Neural cell (in vitro differentiated cells): ENCODE measurements around the gene SORL1-AS1.

Source experiments
- CTCF ChIP-seq: fragments of 450-650 bp; IDR thresholded peaks from 2 replicates; pipeline ENCODE4 v1.5.1; 2014; ENCODE audit warnings: antibody characterized with exemption, mild to moderate bottlenecking, moderate library complexity; ENCODE audit not compliant: poor library complexity, severe bottlenecking
- EP300 ChIP-seq: fragments of 450-650 bp; conservative IDR thresholded peaks from 2 replicates; pipeline ENCODE4 v1.6.1; 2014; ENCODE audit warnings: antibody characterized with exemption, mild to moderate bottlenecking, moderate library complexity; ENCODE audit not compliant: poor library complexity, severe bottlenecking
- EZH2 ChIP-seq: fragments of 200-600, 300-800 bp; shearing (Covaris generic), sonication (generic); IDR thresholded peaks from 2 replicates; pipeline ENCODE4 v1.6.1; 2014; ENCODE audit warnings: antibody characterized with exemption, low read length, borderline replicate concordance, mild to moderate bottlenecking; ENCODE audit not compliant: insufficient read depth, poor library complexity, severe bottlenecking
- MXI1 ChIP-seq: fragments of 450-650 bp; conservative IDR thresholded peaks from 2 replicates; pipeline ENCODE4 v1.6.1; 2014; ENCODE audit warnings: antibody characterized with exemption, mild to moderate bottlenecking; ENCODE audit not compliant: poor library complexity, severe bottlenecking
- POLR2AphosphoS5 ChIP-seq: IDR thresholded peaks from 2 replicates; pipeline ENCODE4 v1.6.1; 2012
- RAD21 ChIP-seq: fragments of 450-650 bp; conservative IDR thresholded peaks from 2 replicates; pipeline ENCODE4 v1.6.1; 2014; ENCODE audit warnings: antibody characterized with exemption, mild to moderate bottlenecking, moderate library complexity

DNA sequence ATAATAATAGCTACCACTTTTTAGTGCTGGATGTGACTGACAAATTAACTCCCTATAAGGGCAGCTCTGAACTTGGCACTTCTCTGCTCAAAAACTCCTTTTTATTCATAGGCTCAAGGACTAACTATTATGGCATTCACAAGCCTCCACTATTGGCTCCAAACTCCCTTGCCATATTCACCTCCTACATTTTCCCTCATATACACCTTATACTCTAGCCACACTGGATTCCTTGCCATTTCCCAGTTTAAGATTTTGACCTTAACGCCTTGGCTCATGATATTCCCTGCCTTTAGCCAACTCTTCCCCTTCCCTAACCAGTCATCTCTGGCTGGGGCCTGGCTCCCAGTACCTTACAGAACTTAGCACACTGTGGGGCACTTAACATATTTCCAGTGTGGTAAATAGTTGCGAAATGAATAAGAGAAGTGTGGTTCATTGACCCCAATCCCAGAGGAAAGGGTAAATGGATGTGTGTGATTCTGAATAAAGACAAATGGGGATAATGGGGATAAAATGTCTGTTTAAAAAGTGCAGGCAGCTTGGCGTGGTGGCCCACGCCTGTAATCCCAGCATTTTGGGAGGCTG, 40.7 kb downstream of the SORL1-AS1 start:
- TF ChIP-seq CTCF (no peak), POLR2AphosphoS5 (no peak), EZH2 (no peak), EP300 (no peak), RAD21 (no peak), MXI1 (no peak)
